K562 (cell line): Measurements from ENCODE around the gene XPC. TPM values are rescaled to one million over a fixed set of nuclear protein-coding genes. Genes with fewer than 3 reads are reported as not detected.

Source experiments
- ATAC-seq: fragments of 200-7000 bp; cut with Tn5 transposase; 3 replicates; pipeline ENCODE4 v1.9.1; 2020; ENCODE audit warnings: moderate library complexity
- BruUV-seq: library from RNA; stranded (reverse); fragments of 400-500 nt; replicated peaks from 2 replicates; lab custom pipeline; 2021; lab: Mats Ljungman, UMichigan
- CTCF ChIA-PET: fragments of 300-600 bp; formaldehyde crosslinking; extraction: SDS; loops from one replicate; lab custom pipeline; 2021; ENCODE audit warnings: low intra/inter-chr PET ratio; lab: Yijun Ruan, JAX
- POLR2A ChIA-PET: fragments of 300-600, 350-650 bp; sonication (Branson Sonifier 250); formaldehyde crosslinking; extraction: SDS; loops from one replicate; lab custom pipeline; 2021; ENCODE audit warnings: antibody characterized with exemption, inconsistent platforms; lab: Yijun Ruan, JAX
- DNase-seq, 4 experiments: peaks; one replicate each; pipeline versions ENCODE4 v3.0.0 to v3.0.0-alpha.2; 2011 to 2018; ENCODE audit warnings: low spot score in 3 of 4, mixed read lengths in 3 of 4; ENCODE audit errors: extremely low read depth in 1 of 4
- FAIRE-seq: peaks from 2 replicates; lab custom pipeline; 2011; peaks lifted over from hg19 to GRCh38; lab: Jason Lieb, UNC
- H2AFZ ChIP-seq: 2 replicates; pipeline ENCODE4 v1.6.0; 2011; ENCODE audit warnings: low read depth, low read length, control low read depth, inconsistent platforms
- H3K27ac ChIP-seq: fragments of 200-600 bp; 3 replicates; pipeline ENCODE4 v1.8.0; 2011; ENCODE audit warnings: low read depth, mild to moderate bottlenecking, control low read depth, inconsistent platforms, low read length, moderate library complexity, mixed read lengths; ENCODE audit errors: extremely low read depth
- H3K27me3 ChIP-seq, 2 experiments: fragments of 300-600 bp in 1 of 2; 2 replicates in 1 of 2; 3 replicates in 1 of 2; pipeline versions ENCODE4 v1.6.0 to v1.8.0; 2011; ENCODE audit warnings: inconsistent platforms in 2 of 2, low read length in 2 of 2, mild to moderate bottlenecking in 1 of 2, mixed read lengths in 1 of 2, moderate library complexity in 1 of 2; ENCODE audit not compliant: control insufficient read depth in 2 of 2, insufficient read depth in 2 of 2
- H3K36me3 ChIP-seq: fragments of 300-600 bp; 3 replicates; pipeline ENCODE4 v1.8.0; 2011; ENCODE audit warnings: mild to moderate bottlenecking, low read length, inconsistent platforms; ENCODE audit not compliant: control insufficient read depth, insufficient read depth
- H3K4me1 ChIP-seq, 2 experiments: fragments of 200-600 bp in 1 of 2; replicated peaks in 1 of 2; 2 replicates in 1 of 2; 3 replicates in 1 of 2; pipeline versions ENCODE4 v1.5.1 to v1.8.0; 2011; ENCODE audit warnings: inconsistent platforms in 2 of 2, low read length in 2 of 2, mild to moderate bottlenecking in 1 of 2, mixed read lengths in 1 of 2, moderate library complexity in 1 of 2; ENCODE audit not compliant: control insufficient read depth in 2 of 2, insufficient read depth in 2 of 2
- H3K4me2 ChIP-seq: 2 replicates; pipeline ENCODE4 v1.6.1; 2011; ENCODE audit warnings: low read length, control low read depth, inconsistent platforms, mixed read lengths; ENCODE audit not compliant: insufficient read depth
- H3K4me3 ChIP-seq: fragments of 200-600 bp; sonication (generic), shearing (Covaris generic); 2 replicates; pipeline ENCODE4 v1.5.1; 2016; ENCODE audit warnings: control low read depth, inconsistent platforms
- H3K79me2 ChIP-seq: fragments of 200-600 bp; 3 replicates; pipeline ENCODE4 v1.8.0; 2011; ENCODE audit warnings: low read length, inconsistent platforms; ENCODE audit not compliant: control insufficient read depth, insufficient read depth
- H3K9ac ChIP-seq, 2 experiments: 2 replicates each; pipeline versions ENCODE4 v1.6.0 to v1.6.1; 2011; ENCODE audit warnings: low read depth in 2 of 2, low read length in 2 of 2, control low read depth in 1 of 2, inconsistent platforms in 1 of 2, mild to moderate bottlenecking in 1 of 2, mixed read lengths in 1 of 2; ENCODE audit not compliant: insufficient read depth in 1 of 2
- H3K9me1 ChIP-seq: one replicate; pipeline ENCODE4 v1.6.0; 2011; ENCODE audit warnings: inconsistent platforms, mild to moderate bottlenecking, low read length, moderate library complexity; ENCODE audit not compliant: control insufficient read depth, insufficient read depth
- H3K9me3 ChIP-seq: replicated peaks from 2 replicates; pipeline ENCODE4 v1.5.1; 2011; ENCODE audit warnings: low read depth, low read length, inconsistent platforms; ENCODE audit not compliant: control insufficient read depth, insufficient read depth
- H4K20me1 ChIP-seq: replicated peaks from 2 replicates; pipeline ENCODE4 v1.6.1; 2011; ENCODE audit warnings: low read length, inconsistent platforms, mixed read lengths; ENCODE audit not compliant: control insufficient read depth, insufficient read depth
- BCOR ChIP-seq: fragments of 450-650 bp; IDR thresholded peaks from 2 replicates; pipeline ENCODE4 v1.6.1; 2016
- CBFA2T3 ChIP-seq: fragments of 450-650 bp; IDR thresholded peaks from 2 replicates; pipeline ENCODE4 v1.6.1; 2017
- MCM7 ChIP-seq, 2 experiments: fragments of 450-650 bp; IDR thresholded peaks; 2 replicates each; pipeline ENCODE4 v1.6.1; 2016 to 2018
- NCOA1 ChIP-seq: fragments of 450-650 bp; IDR thresholded peaks from 2 replicates; pipeline ENCODE4 v1.6.1; 2016; ENCODE audit warnings: low read depth
- PHTF2 ChIP-seq: fragments of 250-450 bp; sonication (Bioruptor Pico); IDR thresholded peaks from 2 replicates; pipeline ENCODE4 v1.5.0; 2021; ENCODE audit warnings: mild to moderate bottlenecking
- PTBP1 ChIP-seq: fragments of 200-400 bp; formaldehyde crosslinking; IDR thresholded peaks from 2 replicates; pipeline ENCODE4 v1.6.1; 2017; ENCODE audit warnings: low read depth, low read length
- RBM25 ChIP-seq: fragments of 200-400 bp; formaldehyde crosslinking; IDR thresholded peaks from 2 replicates; pipeline ENCODE4 v1.6.1; 2018; ENCODE audit warnings: low read length, low read depth, moderate library complexity; ENCODE audit not compliant: severe bottlenecking
- ZFP36 ChIP-seq: fragments of 150-350 bp; IDR thresholded peaks from 2 replicates; pipeline ENCODE4 v1.6.1; 2018; ENCODE audit warnings: low read length, low read depth; ENCODE audit not compliant: partially characterized antibody
- WGBS: fragments of 100-300 bp; shearing (Covaris generic); methylation state at CpG from one replicate; pipeline ENCODE4 v1.1.6; 2016; ENCODE audit warnings: low coverage, mixed read lengths; ENCODE audit not compliant: insufficient coverage; ENCODE audit errors: missing lambda C conversion rate; 5-methylcytosine and 5-hydroxymethylcytosine counted together
- in situ Hi-C: fragments of 300-500 bp; cut with MboI; formaldehyde crosslinking; loops from 4 replicates; pipeline ENCODE4 v1.15.0; 2018; ENCODE audit warnings: inconsistent platforms, mixed read lengths
- intact Hi-C: fragments of 100-400 bp; cut with micrococcal nuclease; formaldehyde crosslinking; loops from 2 replicates; pipeline ENCODE4 v1.14.2; 2022
- polyA plus RNA-seq, 8 experiments: library from polyadenylated mRNA; depleted of rRNA in 4 of 8; stranded (reverse) in 5 of 8; unstranded in 3 of 8; fragments of >200 nt; fragmentation: Nextera tagmentation in 2 of 8; fragmentation: Illumina TruSeq in 1 of 8; extraction: Ambion mirVana in 2 of 8; extraction: Trizol in 1 of 8; gene quantifications; 2 replicates each; pipeline versions ENCODE4 v1.2.1 to v1.2.3, GENCODE V29; 2011 to 2014; ENCODE audit warnings: inconsistent platforms in 1 of 8, missing spikeins in 1 of 8
- total RNA-seq, 7 experiments: library from RNA; depleted of rRNA in 6 of 7; stranded (reverse); fragments of >200 nt in 6 of 7; fragmentation: Illumina TruSeq in 2 of 7; extraction: Trizol in 2 of 7; gene quantifications; 2 replicates each; pipeline versions ENCODE4 v1.2.1 to v1.2.3, GENCODE V29; 2011 to 2021; ENCODE audit warnings: low replicate concordance in 1 of 7

The XPC gene
- total and polyA plus RNA-seq, 9 of the 15 experiments (the other 6 are each of a cell fraction or from before 2014, with no cell fraction given) = 3.8 to 54.7 (median 41.3) TPM

GRCh38 chr3:14214764-14215163, 36.4 kb upstream of the XPC start:
- ATAC-seq (no peak), FAIRE-seq (no peak)
- CTCF ChIA-PET = no interaction called here

GRCh38 chr3:14213066-14213774, 34.8 kb upstream of the XPC start:
- Histone ChIP-seq H3K36me3 (no peaks in the 10 kb centered on the region), H3K4me2 (no peak overlapping the region), H3K4me1 (peaks cover 20 to 41% of the 10 kb centered on the region in 2 experiments), H3K9me3 (no peaks in the 10 kb centered on the region), H3K9me1 (no peaks in the 10 kb centered on the region), H3K9ac (no peak overlapping the region), H3K79me2 (no peaks in the 10 kb centered on the region), H2AFZ (no peak overlapping the region), H3K4me3 (no peak overlapping the region), H3K27ac (no peak overlapping the region), H4K20me1 (no peaks in the 10 kb centered on the region), H3K27me3 (no peaks in the 10 kb centered on the region)
- in situ Hi-C loops (no loop called here), intact Hi-C loops (no loop called here)
- no TSS peak for BruUV-seq
- ChIA-PET POLR2A (interaction anchor here (0.5 to 5.4 kb wide), 5 partner anchors 9 to 275 kb away, joined by 3 to 22 read pairs (median 22); no protein-coding TSS in a partner anchor), CTCF (interaction anchor here (0.6 kb wide), 1 partner anchor 17 kb away, joined by 3 read pairs; no protein-coding TSS in a partner anchor)
- WGBS = 80% methylated on average over 7 of the region's 7 CpGs
- FAIRE-seq (no peak), DNase-seq (no peak), ATAC-seq (no peak)
- TF ChIP-seq ZFP36 (peak; percentile 62), BCOR (0 out of 2 replicates have a peak, but pooled peaks have one; percentile 19), RBM25 (peak; percentile 62), PTBP1 (0 out of 2 replicates have a peak, but pooled peaks have one; percentile 30), PHTF2 (CRISPR knock-in tag) (no peak), NCOA1 (no peak)

More at GRCh38 chr3:14214764-14215163, 36.4 kb upstream of the XPC start:
- Histone ChIP-seq H3K4me3 (no peak overlapping the region), H3K27me3 (no peaks in the 10 kb centered on the region), H3K27ac (no peak overlapping the region), H2AFZ (no peak overlapping the region), H3K4me2 (no peak overlapping the region), H3K79me2 (no peaks in the 10 kb centered on the region), H4K20me1 (no peaks in the 10 kb centered on the region), H3K36me3 (no peaks in the 10 kb centered on the region), H3K9ac (peak overlapping the region in 1 of 2 experiments; percentile 61; a peak in 1 of 4 replicates), H3K4me1 (peaks cover 19 to 25% of the 10 kb centered on the region in 2 experiments), H3K9me1 (no peaks in the 10 kb centered on the region), H3K9me3 (no peaks in the 10 kb centered on the region)
- TF ChIP-seq MCM7 (IDR thresholded peaks at IDR 0.05) (no peak), CBFA2T3 (peak; percentile 43; the same call in 1 of the 2 replicates)
- 80% methylated on average over 4 of the region's 4 CpGs for WGBS
- no TSS peak for BruUV-seq
- intact Hi-C loops (no loop called here), in situ Hi-C loops (no loop called here)
- POLR2A ChIA-PET = interaction anchor here (1.0 kb wide), 1 partner anchor 18 kb away, joined by 6 read pairs; no protein-coding TSS in a partner anchor
- no peak for DNase-seq
